A549 (cell line): ENCODE measurements around the gene SERPINA4.

Source experiments
- CTCF ChIP-seq: fragments of >200 bp; sonication (Bioruptor Twin); formaldehyde crosslinking; IDR thresholded peaks from 3 replicates; pipeline ENCODE4 v1.5.1; 2016
- POLR2A ChIP-seq: IDR thresholded peaks from 2 replicates; pipeline ENCODE4 v1.6.1; 2012; ENCODE audit warnings: mild to moderate bottlenecking, low read length

GRCh38 chr14:94598816-94599655 lies 37.8 kb downstream of the SERPINA4 start:
- no peak for TF ChIP-seq POLR2A
- TF ChIP-seq CTCF, result peak; percentile 23; the same call in 2 of the 3 replicates
